Bronchial epithelial cell (primary cell): ENCODE results near the gene MRPL21. TPM values are rescaled to one million over a fixed set of nuclear protein-coding genes. Genes with fewer than 3 reads are reported as not detected.
A peak's percentile ranks its signal among the peaks of the same experiment; 100 is the strongest.

Experiments used
- DNase-seq: peaks from one replicate; pipeline ENCODE4 v3.0.0-alpha.2; 2010; ENCODE audit warnings: low read depth
- FAIRE-seq: peaks from 2 replicates; lab custom pipeline; 2011; peaks lifted over from hg19 to GRCh38; lab: Jason Lieb, UNC
- H3K27me3 ChIP-seq: 2 replicates; pipeline ENCODE4 v1.5.1; 2011; ENCODE audit warnings: low read length; ENCODE audit not compliant: control insufficient read depth, insufficient read depth
- H3K36me3 ChIP-seq: 2 replicates; pipeline ENCODE4 v1.5.1; 2011; ENCODE audit warnings: low read length; ENCODE audit not compliant: control insufficient read depth, insufficient read depth
- H3K4me3 ChIP-seq: 2 replicates; pipeline ENCODE4 v1.5.1; 2011; ENCODE audit warnings: mild to moderate bottlenecking, low read depth, low read length, control low read depth
- CTCF ChIP-seq: IDR thresholded peaks from 2 replicates; pipeline ENCODE4 v1.5.1; 2011; ENCODE audit warnings: mild to moderate bottlenecking, moderate library complexity, low read length, control low read depth, inconsistent platforms; ENCODE audit not compliant: insufficient read depth, severe bottlenecking
- total RNA-seq: library from RNA; depleted of rRNA; stranded (reverse); fragments of >200 nt; gene quantifications from 2 replicates; pipeline ENCODE4 v1.2.1, GENCODE V29; 2014

Gene MRPL21
- total RNA-seq, 1 donor from 2014 or later, result 65.0 TPM

- Histone ChIP-seq H3K27me3 (peaks cover 1% of the 10 kb centered on the region), H3K4me3 (no peak overlapping the region), H3K36me3 (no peaks in the 10 kb centered on the region)
- TF ChIP-seq CTCF, result no peak
- DNase-seq (no peak), FAIRE-seq (no peak)
Observed at GRCh38 chr11:68947151-68947550, 43.5 kb upstream of the MRPL21 start.

GRCh38 chr11:68946416-68947090 is 42.9 kb upstream of the MRPL21 start:
- H3K36me3 ChIP-seq, result no peaks in the 10 kb centered on the region
- DNase-seq (peak; percentile 51), FAIRE-seq (no peak)
- peaks cover 1% of the 10 kb centered on the region for H3K27me3 ChIP-seq
- TF ChIP-seq CTCF, result no peak
- H3K4me3 ChIP-seq, result no peak overlapping the region

- DNase-seq, result no peak
- no peak for TF ChIP-seq CTCF
- no peak overlapping the region for H3K4me3 ChIP-seq
- FAIRE-seq, result no peak
- peaks cover 2% of the 10 kb centered on the region for H3K36me3 ChIP-seq
- H3K27me3 ChIP-seq, result peaks cover 1% of the 10 kb centered on the region
Observed at GRCh38 chr11:68942751-68943271, 39.2 kb upstream of the MRPL21 start.

- Histone ChIP-seq H3K36me3 (peaks cover 2% of the 10 kb centered on the region), H3K27me3 (peaks cover 1% of the 10 kb centered on the region), H3K4me3 (no peak overlapping the region)
- no peak for DNase-seq
- no peak for FAIRE-seq
- no peak for TF ChIP-seq CTCF
Observed at GRCh38 chr11:68942095-68942620, 38.5 kb upstream of the MRPL21 start.

- Histone ChIP-seq H3K36me3 (peaks cover 2% of the 10 kb centered on the region), H3K4me3 (no peak overlapping the region), H3K27me3 (no peaks in the 10 kb centered on the region)
- DNase-seq, result no peak
- FAIRE-seq, result no peak
- no peak for TF ChIP-seq CTCF
Observed at GRCh38 chr11:68941324-68942094, 37.9 kb upstream of the MRPL21 start.
